Nephron progenitor cell (in vitro differentiated cells): ENCODE measurements around the gene TAS2R43.

Experiments used
- DNase-seq: peaks from one replicate; pipeline ENCODE4 v3.0.0; 2021
- H3K27ac Mint-ChIP-seq: 2 replicates; pipeline ENCODE4 v1.8.0; 2021; ENCODE audit warnings: mild to moderate bottlenecking, moderate library complexity, mixed read lengths
- H3K27me3 Mint-ChIP-seq: 2 replicates; pipeline ENCODE4 v1.8.0; 2021; ENCODE audit warnings: mild to moderate bottlenecking, low read depth, mixed read lengths; ENCODE audit not compliant: poor library complexity
- H3K36me3 Mint-ChIP-seq: 2 replicates; pipeline ENCODE4 v1.8.0; 2021; ENCODE audit warnings: low read depth, mixed read lengths
- H3K4me1 Mint-ChIP-seq: 2 replicates; pipeline ENCODE4 v1.8.0; 2021; ENCODE audit warnings: mixed read lengths
- H3K4me3 Mint-ChIP-seq: 2 replicates; pipeline ENCODE4 v1.8.0; 2021; ENCODE audit warnings: mild to moderate bottlenecking, moderate library complexity, mixed read lengths
- H3K9me3 Mint-ChIP-seq: 2 replicates; pipeline ENCODE4 v1.8.0; 2021; ENCODE audit warnings: mild to moderate bottlenecking, moderate library complexity, mixed read lengths
- TF ChIP-seq, protein P1 (sequence below): fragments of 200-600 bp; sonication (generic); IDR thresholded peaks from 2 replicates; pipeline ENCODE4 v1.5.0; 2021; ENCODE audit warnings: antibody characterized with exemption

Gene TAS2R43

DNA sequence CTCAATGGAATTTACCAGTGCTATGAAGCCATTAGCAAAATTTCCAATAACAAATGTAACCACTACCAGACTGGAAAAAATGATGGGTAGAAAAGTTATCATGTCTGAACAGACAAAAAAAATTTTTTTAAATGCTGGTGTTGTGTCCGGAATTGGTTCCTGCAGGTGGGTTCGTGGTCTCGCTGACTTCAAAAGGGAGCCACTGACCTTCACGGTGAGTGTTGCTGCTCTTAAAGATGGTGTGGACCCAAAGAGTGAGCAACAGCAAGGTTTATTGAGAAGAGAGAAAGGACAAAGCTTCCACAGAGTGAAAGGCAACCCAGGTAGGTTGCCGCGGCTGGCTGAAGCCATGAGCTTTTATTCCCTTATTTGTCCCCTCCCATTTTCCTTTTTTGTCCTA lies at the start of gene TAS2R43:
Gene TAS2R43 (minus strand): TSS at position 186 of the 400 bp plus-strand sequence. CDS start 84 bp downstream, at position 102.
- Mint-ChIP-seq H3K9me3 (peaks cover 3% of the 10 kb centered on the region), H3K4me1 (no peaks in the 10 kb centered on the region), H3K36me3 (peaks cover 47% of the 10 kb centered on the region), H3K27me3 (no peaks in the 10 kb centered on the region), H3K4me3 (no peak within 1 kb of the TSS), H3K27ac (no peak within 1 kb of the TSS)
- DNase-seq, result no peak
- TF ChIP-seq, protein P1, sequence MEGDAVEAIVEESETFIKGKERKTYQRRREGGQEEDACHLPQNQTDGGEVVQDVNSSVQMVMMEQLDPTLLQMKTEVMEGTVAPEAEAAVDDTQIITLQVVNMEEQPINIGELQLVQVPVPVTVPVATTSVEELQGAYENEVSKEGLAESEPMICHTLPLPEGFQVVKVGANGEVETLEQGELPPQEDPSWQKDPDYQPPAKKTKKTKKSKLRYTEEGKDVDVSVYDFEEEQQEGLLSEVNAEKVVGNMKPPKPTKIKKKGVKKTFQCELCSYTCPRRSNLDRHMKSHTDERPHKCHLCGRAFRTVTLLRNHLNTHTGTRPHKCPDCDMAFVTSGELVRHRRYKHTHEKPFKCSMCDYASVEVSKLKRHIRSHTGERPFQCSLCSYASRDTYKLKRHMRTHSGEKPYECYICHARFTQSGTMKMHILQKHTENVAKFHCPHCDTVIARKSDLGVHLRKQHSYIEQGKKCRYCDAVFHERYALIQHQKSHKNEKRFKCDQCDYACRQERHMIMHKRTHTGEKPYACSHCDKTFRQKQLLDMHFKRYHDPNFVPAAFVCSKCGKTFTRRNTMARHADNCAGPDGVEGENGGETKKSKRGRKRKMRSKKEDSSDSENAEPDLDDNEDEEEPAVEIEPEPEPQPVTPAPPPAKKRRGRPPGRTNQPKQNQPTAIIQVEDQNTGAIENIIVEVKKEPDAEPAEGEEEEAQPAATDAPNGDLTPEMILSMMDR, result no peak

DNA sequence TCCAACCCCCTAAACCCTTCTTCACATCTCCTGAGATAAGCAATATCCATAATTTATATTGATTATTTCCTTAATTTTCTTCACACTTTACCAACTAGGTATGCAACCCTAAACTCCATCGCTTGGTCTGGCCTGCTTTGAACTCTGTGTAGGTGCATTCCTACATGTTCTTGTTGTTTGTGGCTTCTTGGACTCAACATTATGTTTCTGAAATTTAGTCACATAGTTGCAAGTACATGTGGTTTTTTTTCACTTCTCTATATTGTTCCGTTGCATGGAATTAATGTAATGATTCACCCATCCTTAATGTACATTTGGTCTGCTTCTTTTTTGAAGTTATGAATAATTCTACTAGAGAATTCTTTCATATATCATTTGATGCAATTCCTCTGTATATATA lies 44.0 kb upstream of the TAS2R43 start:
- peaks cover 56% of the 10 kb centered on the region for H3K36me3 Mint-ChIP-seq
- TF ChIP-seq, protein P1, result no peak
- no peaks in the 10 kb centered on the region for H3K27me3 Mint-ChIP-seq
- H3K4me1 Mint-ChIP-seq, result no peaks in the 10 kb centered on the region
- H3K9me3 Mint-ChIP-seq, result peaks cover 15% of the 10 kb centered on the region
- H3K27ac Mint-ChIP-seq, result no peak overlapping the region
- DNase-seq, result no peak
- no peak overlapping the region for H3K4me3 Mint-ChIP-seq

DNA sequence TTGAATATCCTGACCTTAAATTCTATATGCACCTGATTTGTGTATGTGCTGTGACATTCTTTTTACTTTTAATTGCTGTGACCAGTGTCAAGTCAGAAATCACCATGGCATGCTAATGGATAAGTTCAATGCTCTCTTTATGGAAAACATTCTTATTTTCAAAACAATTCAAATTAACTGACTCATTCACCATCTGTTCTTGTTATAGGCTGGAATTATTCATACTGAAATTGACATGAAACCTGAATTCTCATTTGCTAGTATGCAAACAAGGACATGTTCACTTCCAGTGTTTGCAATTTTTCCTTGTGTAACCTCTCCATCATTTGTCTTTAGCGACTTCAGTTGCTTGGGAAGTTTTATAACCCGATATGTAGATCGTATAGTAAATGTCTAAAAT lies 42.2 kb upstream of the TAS2R43 start, which contains the start of gene TAS2R30:
Gene TAS2R30 (minus strand): TSS at position 340 of the 400 bp plus-strand sequence. CDS start 400 bp downstream, outside the sequence.
- Mint-ChIP-seq H3K27me3 (peaks cover 3% of the 10 kb centered on the region), H3K9me3 (peaks cover 4% of the 10 kb centered on the region), H3K4me1 (no peaks in the 10 kb centered on the region), H3K4me3 (no peak within 1 kb of the TSS), H3K27ac (peak within 1 kb of the TSS; percentile 3), H3K36me3 (peaks cover 55% of the 10 kb centered on the region)
- DNase-seq, result no peak
- TF ChIP-seq, protein P1, result no peak

DNA sequence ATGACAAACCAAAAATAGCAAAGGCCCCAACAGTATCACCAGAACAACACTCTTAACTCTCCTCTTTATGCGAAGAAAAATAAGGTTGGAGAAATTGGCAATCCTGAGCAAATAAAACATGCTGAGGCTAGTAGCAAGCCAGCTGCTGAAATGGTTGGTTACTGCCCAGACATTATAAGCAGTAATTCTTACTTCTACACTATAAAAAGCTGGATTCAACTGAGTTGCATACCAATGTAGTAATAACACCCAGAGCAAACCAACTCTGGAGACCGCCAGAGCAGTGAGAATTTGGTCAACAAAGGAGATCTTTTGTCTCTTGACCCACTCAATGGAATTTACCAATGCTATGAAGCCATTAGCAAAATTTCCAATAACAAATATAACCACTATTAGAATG lies 41.7 kb upstream of the TAS2R43 start:
- DNase-seq, result no peak
- Mint-ChIP-seq H3K36me3 (peaks cover 55% of the 10 kb centered on the region), H3K4me1 (no peaks in the 10 kb centered on the region), H3K27ac (peak overlapping the region; percentile 3), H3K27me3 (peaks cover 3% of the 10 kb centered on the region), H3K4me3 (no peak overlapping the region), H3K9me3 (peaks cover 5% of the 10 kb centered on the region)
- TF ChIP-seq, protein P1, result no peak

- H3K4me1 Mint-ChIP-seq, result no peaks in the 10 kb centered on the region
- TF ChIP-seq, protein P1, result no peak
- peaks cover 12% of the 10 kb centered on the region for H3K9me3 Mint-ChIP-seq
- H3K36me3 Mint-ChIP-seq, result peaks cover 61% of the 10 kb centered on the region
- no peak overlapping the region for H3K27ac Mint-ChIP-seq
- no peak for DNase-seq
- H3K4me3 Mint-ChIP-seq, result no peak overlapping the region
- H3K27me3 Mint-ChIP-seq, result peaks cover 3% of the 10 kb centered on the region
Measured at GRCh38 chr12:11133162-11133561, 41.0 kb upstream of the TAS2R43 start.

GRCh38 chr12:11130999-11131398 lies 38.9 kb upstream of the TAS2R43 start:
- TF ChIP-seq, protein P1, result no peak
- DNase-seq, result no peak
- Mint-ChIP-seq H3K27me3 (peaks cover 3% of the 10 kb centered on the region), H3K36me3 (peaks cover 72% of the 10 kb centered on the region), H3K9me3 (peaks cover 27% of the 10 kb centered on the region), H3K4me3 (no peak overlapping the region), H3K27ac (peak overlapping the region; percentile 81), H3K4me1 (no peaks in the 10 kb centered on the region)
